Neuronal stem cell (in vitro differentiated cells): Measurements from ENCODE around the gene PLA2G4B. TPM values are rescaled to one million over a fixed set of nuclear protein-coding genes. Genes with fewer than 3 reads are reported as not detected.

Experiments used
- DNase-seq: peaks from one replicate; pipeline ENCODE4 v3.0.0-alpha.2; 2013; ENCODE audit warnings: low spot score
- H2AFZ ChIP-seq: one replicate; pipeline ENCODE4 v1.6.1; 2013; ENCODE audit warnings: mild to moderate bottlenecking, low read length, inconsistent platforms
- H2AK5ac ChIP-seq: 2 replicates; pipeline ENCODE4 v1.6.1; 2013; ENCODE audit warnings: low read depth, mild to moderate bottlenecking, inconsistent platforms, low read length, moderate library complexity, mixed read lengths
- H2BK120ac ChIP-seq: 2 replicates; pipeline ENCODE4 v1.6.1; 2013; ENCODE audit warnings: low read depth, mild to moderate bottlenecking, inconsistent platforms, low read length, moderate library complexity, mixed read lengths
- H2BK12ac ChIP-seq: one replicate; pipeline ENCODE4 v1.6.1; 2013; ENCODE audit warnings: low read length, inconsistent platforms
- H2BK15ac ChIP-seq: 2 replicates; pipeline ENCODE4 v1.6.1; 2013; ENCODE audit warnings: mild to moderate bottlenecking, low read length, inconsistent platforms, mixed read lengths
- H2BK5ac ChIP-seq: one replicate; pipeline ENCODE4 v1.6.1; 2013; ENCODE audit warnings: inconsistent platforms, mild to moderate bottlenecking, low read length, moderate library complexity
- H3K14ac ChIP-seq: one replicate; pipeline ENCODE4 v1.6.1; 2013; ENCODE audit warnings: low read length, inconsistent platforms
- H3K18ac ChIP-seq: 2 replicates; pipeline ENCODE4 v1.6.1; 2013; ENCODE audit warnings: low read length, inconsistent platforms
- H3K23ac ChIP-seq: 2 replicates; pipeline ENCODE4 v1.6.1; 2013; ENCODE audit warnings: low read depth, mild to moderate bottlenecking, mixed read lengths, low read length, inconsistent platforms; ENCODE audit not compliant: poor library complexity
- H3K27ac ChIP-seq: replicated peaks from 3 replicates; pipeline ENCODE4 v1.5.1; 2013; ENCODE audit warnings: low read length, inconsistent platforms
- H3K27me3 ChIP-seq, 3 experiments: 2 replicates each; pipeline ENCODE4 v1.6.1; 2013; ENCODE audit warnings: low read length in 3 of 3, mild to moderate bottlenecking in 2 of 3, inconsistent platforms in 1 of 3, low read depth in 1 of 3, mixed read lengths in 1 of 3, moderate library complexity in 1 of 3; ENCODE audit not compliant: control insufficient read depth in 3 of 3, insufficient read depth in 3 of 3
- H3K36me3 ChIP-seq, 2 donors: replicated peaks in 1 of 2; 2 replicates each; pipeline ENCODE4 v1.6.1; 2013; ENCODE audit warnings: low read length in 2 of 2; ENCODE audit not compliant: control insufficient read depth in 2 of 2, insufficient read depth in 2 of 2
- H3K4ac ChIP-seq: 2 replicates; pipeline ENCODE4 v1.6.1; 2013; ENCODE audit warnings: inconsistent platforms, mild to moderate bottlenecking, low read length, moderate library complexity
- H3K4me1 ChIP-seq, 2 donors: 1 replicate in 1 of 2; 2 replicates in 1 of 2; pipeline ENCODE4 v1.6.1; 2013; ENCODE audit warnings: low read length in 2 of 2, low read depth in 1 of 2; ENCODE audit not compliant: control insufficient read depth in 2 of 2, insufficient read depth in 1 of 2
- H3K4me2 ChIP-seq: one replicate; pipeline ENCODE4 v1.6.1; 2013; ENCODE audit warnings: mild to moderate bottlenecking, low read length, inconsistent platforms; ENCODE audit not compliant: insufficient read depth, poor library complexity, severe bottlenecking
- H3K4me3 ChIP-seq, 2 donors: 2 replicates each; pipeline ENCODE4 v1.5.1; 2013; ENCODE audit warnings: low read length in 2 of 2, mild to moderate bottlenecking in 2 of 2, inconsistent platforms in 1 of 2, moderate library complexity in 1 of 2
- H3K79me1 ChIP-seq: one replicate; pipeline ENCODE4 v1.6.1; 2013; ENCODE audit warnings: low read depth, mild to moderate bottlenecking, inconsistent platforms, low read length, moderate library complexity
- H3K9ac ChIP-seq: one replicate; pipeline ENCODE4 v1.6.1; 2013; ENCODE audit warnings: mild to moderate bottlenecking, low read depth, low read length, inconsistent platforms; ENCODE audit not compliant: poor library complexity
- H3K9me3 ChIP-seq, 2 donors: replicated peaks in 1 of 2; 2 replicates each; pipeline versions ENCODE3 to v1.6.1; 2013; ENCODE audit warnings: low read length in 2 of 2, mild to moderate bottlenecking in 2 of 2, inconsistent platforms in 1 of 2, low read depth in 1 of 2, mixed read lengths in 1 of 2, moderate library complexity in 1 of 2; ENCODE audit not compliant: control insufficient read depth in 2 of 2, insufficient read depth in 1 of 2
- H4K8ac ChIP-seq: one replicate; pipeline ENCODE4 v1.6.1; 2013; ENCODE audit warnings: low read depth, mild to moderate bottlenecking, inconsistent platforms, low read length, moderate library complexity
- H4K91ac ChIP-seq: one replicate; pipeline ENCODE4 v1.6.1; 2013; ENCODE audit warnings: low read length, low read depth, mild to moderate bottlenecking, inconsistent platforms; ENCODE audit not compliant: poor library complexity
- WGBS, 2 donors: extraction: QIAGEN DNeasy Blood & Tissue Kit; methylation state at CpG; one replicate each; pipeline ENCODE4 v1.1.7; 2013; ENCODE audit warnings: missing lambda C conversion rate in 2 of 2, mixed read lengths in 1 of 2; ENCODE audit not compliant: insufficient read length in 2 of 2, insufficient replicate concordance in 1 of 2; ENCODE audit errors: extremely low coverage in 2 of 2; 5-methylcytosine and 5-hydroxymethylcytosine counted together
- small RNA-seq: library from polyadenylated mRNA; stranded (forward); fragments of <200 nt; extraction: miRNeasy Mini kit (QIAGEN cat#:217004); gene quantifications from one replicate; pipeline ENCODE3, GENCODE V24; 2013; ENCODE audit not compliant: insufficient read depth

PLA2G4B gene

DNA sequence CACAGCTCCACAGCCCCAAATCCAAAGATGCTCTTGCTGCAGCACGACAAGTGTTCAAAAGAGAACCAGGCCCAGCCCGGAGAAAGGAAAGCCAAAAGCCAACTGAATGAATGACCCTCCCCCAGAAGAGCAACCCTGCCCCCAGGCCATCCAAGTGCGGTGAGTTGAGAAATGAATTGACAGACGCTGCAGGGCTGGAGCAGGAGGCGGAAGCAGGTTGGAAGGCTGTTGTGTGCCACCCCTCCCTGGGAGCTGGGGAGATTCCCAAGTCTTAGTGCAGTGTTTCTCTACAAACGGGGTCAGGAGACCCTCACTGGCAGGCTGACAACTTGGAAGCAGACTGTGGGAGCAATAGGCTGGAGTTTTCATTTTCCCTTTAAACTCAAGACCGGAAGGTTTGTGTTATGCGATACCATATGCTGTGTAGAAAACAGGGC is 58.7 kb downstream of the PLA2G4B start:
- Histone ChIP-seq H3K4me3 (no peak overlapping the region), H2BK120ac (no peak overlapping the region), H2BK12ac (no peak overlapping the region), H4K91ac (no peak overlapping the region), H4K8ac (no peak overlapping the region), H2AFZ (no peak overlapping the region), H2BK15ac (no peak overlapping the region), H3K4ac (no peak overlapping the region), H2BK5ac (no peak overlapping the region), H3K27me3 (no peaks in the 10 kb centered on the region), H3K4me1 (peaks cover 0 to 2% of the 10 kb centered on the region in 2 donors), H3K4me2 (no peak overlapping the region), H3K36me3 (peaks cover 0 to 5% of the 10 kb centered on the region in 2 donors), H2AK5ac (no peak overlapping the region), H3K27ac (no peak overlapping the region), H3K79me1 (no peaks in the 10 kb centered on the region), H3K23ac (no peak overlapping the region), H3K9me3 (no peaks in the 10 kb centered on the region), H3K18ac (no peak overlapping the region), H3K14ac (no peak overlapping the region), H3K9ac (no peak overlapping the region)
- no CpG with 5 or more reads among the region's 8 CpGs for WGBS, 2 donors
- DNase-seq, result no peak

Small RNA genes lying within 50 kb of the gene (small RNA-seq; reads per million reads assigned to genes)
- gene JMJD7-PLA2G4B (1.2 reads per million), gene MIR4310 (not detected), gene RNA5SP393 (not detected)
